Trophoblast cell (in vitro differentiated cells and primary cell): ENCODE measurements around the gene RINT1.

Source experiments
- DNase-seq, 2 donors: peaks; one replicate each; pipeline ENCODE4 v3.0.0-alpha.2; 2016
- H2AFZ ChIP-seq: 2 replicates; pipeline ENCODE4 v1.6.1; 2013; ENCODE audit warnings: low read length, moderate library complexity, mild to moderate bottlenecking; ENCODE audit not compliant: insufficient read depth, poor library complexity
- H2AK5ac ChIP-seq: 2 replicates; pipeline ENCODE4 v1.6.1; 2013; ENCODE audit warnings: mild to moderate bottlenecking, low read length
- H2BK120ac ChIP-seq: 2 replicates; pipeline ENCODE4 v1.6.1; 2013; ENCODE audit warnings: low read length, mild to moderate bottlenecking, moderate library complexity; ENCODE audit not compliant: insufficient read depth, poor library complexity
- H2BK12ac ChIP-seq: 2 replicates; pipeline ENCODE4 v1.6.1; 2013; ENCODE audit warnings: mild to moderate bottlenecking, low read length, moderate library complexity
- H2BK5ac ChIP-seq: 2 replicates; pipeline ENCODE4 v1.6.1; 2013; ENCODE audit warnings: low read length, low read depth, moderate library complexity, mild to moderate bottlenecking; ENCODE audit not compliant: poor library complexity
- H3K14ac ChIP-seq: 2 replicates; pipeline ENCODE4 v1.6.1; 2013; ENCODE audit warnings: mild to moderate bottlenecking, low read length
- H3K18ac ChIP-seq: 2 replicates; pipeline ENCODE4 v1.6.1; 2013; ENCODE audit warnings: mild to moderate bottlenecking, low read length
- H3K23ac ChIP-seq: 2 replicates; pipeline ENCODE4 v1.6.1; 2013; ENCODE audit warnings: low read length
- H3K27ac ChIP-seq: 2 replicates; pipeline ENCODE4 v1.5.1; 2013; ENCODE audit warnings: low read depth, mild to moderate bottlenecking, inconsistent platforms, low read length, moderate library complexity
- H3K27me3 ChIP-seq: 2 replicates; pipeline ENCODE4 v1.6.1; 2013; ENCODE audit warnings: inconsistent platforms, mild to moderate bottlenecking, low read length, moderate library complexity; ENCODE audit not compliant: insufficient read depth
- H3K36me3 ChIP-seq, 2 experiments: 1 replicate in 1 of 2; 2 replicates in 1 of 2; pipeline ENCODE4 v1.6.1; 2013; ENCODE audit warnings: low read length in 2 of 2, mild to moderate bottlenecking in 2 of 2, moderate library complexity in 1 of 2; ENCODE audit not compliant: insufficient read depth in 2 of 2, control insufficient read depth in 1 of 2
- H3K4ac ChIP-seq: 2 replicates; pipeline ENCODE4 v1.6.1; 2013; ENCODE audit warnings: low read depth, mild to moderate bottlenecking, low read length, moderate library complexity
- H3K4me1 ChIP-seq, 2 experiments: 1 replicate in 1 of 2; 2 replicates in 1 of 2; pipeline ENCODE4 v1.6.1; 2013; ENCODE audit warnings: low read length in 2 of 2, mild to moderate bottlenecking in 2 of 2, moderate library complexity in 1 of 2; ENCODE audit not compliant: insufficient read depth in 2 of 2, control insufficient read depth in 1 of 2
- H3K4me2 ChIP-seq: 2 replicates; pipeline ENCODE4 v1.6.1; 2013; ENCODE audit warnings: inconsistent platforms, mild to moderate bottlenecking, low read length, moderate library complexity
- H3K4me3 ChIP-seq: 2 replicates; pipeline ENCODE4 v1.5.1; 2013; ENCODE audit warnings: mild to moderate bottlenecking, low read depth, low read length, inconsistent platforms
- H3K79me1 ChIP-seq: one replicate; pipeline ENCODE4 v1.6.1; 2013; ENCODE audit warnings: low read length
- H3K79me2 ChIP-seq: 2 replicates; pipeline ENCODE4 v1.6.1; 2013; ENCODE audit warnings: low read length, mild to moderate bottlenecking; ENCODE audit not compliant: control insufficient read depth, insufficient read depth, poor library complexity
- H3K9ac ChIP-seq: 2 replicates; pipeline ENCODE4 v1.6.1; 2013; ENCODE audit warnings: mild to moderate bottlenecking, low read length
- H3K9me3 ChIP-seq: 2 replicates; pipeline ENCODE4 v1.6.1; 2013; ENCODE audit warnings: low read depth, mild to moderate bottlenecking, control low read depth, inconsistent platforms, low read length; ENCODE audit not compliant: insufficient read depth
- H4K12ac ChIP-seq: 2 replicates; pipeline ENCODE4 v1.6.1; 2013; ENCODE audit warnings: low read depth, mild to moderate bottlenecking, low read length, moderate library complexity
- H4K8ac ChIP-seq: 2 replicates; pipeline ENCODE4 v1.6.1; 2013; ENCODE audit warnings: low read depth, mild to moderate bottlenecking, low read length, moderate library complexity
- H4K91ac ChIP-seq: one replicate; pipeline ENCODE4 v1.6.1; 2013; ENCODE audit warnings: low read depth, mild to moderate bottlenecking, low read length, moderate library complexity
- WGBS: extraction: QIAGEN DNeasy Blood & Tissue Kit; methylation state at CpG from one replicate; pipeline ENCODE4 v1.1.7; 2013; ENCODE audit warnings: missing lambda C conversion rate; ENCODE audit not compliant: insufficient read length, insufficient coverage; ENCODE audit errors: extremely low coverage; 5-methylcytosine and 5-hydroxymethylcytosine counted together

RINT1 gene

DNA sequence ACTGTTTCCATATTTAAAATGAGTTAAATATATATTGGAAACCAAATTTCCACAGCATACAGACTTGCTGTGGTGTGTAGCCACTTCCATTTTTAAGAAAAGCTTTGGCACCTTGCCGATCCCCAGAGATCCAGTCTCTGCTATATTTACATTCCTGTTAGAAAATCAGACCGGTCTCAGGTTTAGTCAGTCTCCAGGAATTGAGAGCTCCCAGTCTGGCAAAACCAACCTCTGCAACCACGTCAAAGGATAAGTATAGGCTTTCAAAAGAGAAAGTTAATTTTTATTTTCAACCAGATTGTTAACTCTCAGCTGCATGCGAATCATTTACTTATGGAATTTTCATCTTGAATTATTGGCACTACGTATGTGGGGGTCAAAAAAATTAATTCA lies 38.1 kb upstream of the RINT1 start:
- H3K23ac ChIP-seq, result no peak overlapping the region
- H4K8ac ChIP-seq, result no peak overlapping the region
- WGBS, result no CpG with 5 or more reads among the region's 5 CpGs
- H3K4me3 ChIP-seq, result no peak overlapping the region
- H3K14ac ChIP-seq, result no peak overlapping the region
- no peak overlapping the region for H3K4ac ChIP-seq
- no peak overlapping the region for H3K4me2 ChIP-seq
- no peaks in the 10 kb centered on the region for H3K9me3 ChIP-seq
- no peak overlapping the region for H4K91ac ChIP-seq
- H2AFZ ChIP-seq, result no peak overlapping the region
- H3K4me1 ChIP-seq, result peaks cover 0 to 2% of the 10 kb centered on the region in 2 experiments
- no peak overlapping the region for H4K12ac ChIP-seq
- no peak overlapping the region for H3K18ac ChIP-seq
- no peak overlapping the region for H3K9ac ChIP-seq
- peak in 1 of 2 donors; percentile 19 for DNase-seq
- no peaks in the 10 kb centered on the region for H3K27me3 ChIP-seq
- H3K36me3 ChIP-seq, result peaks cover 0 to 2% of the 10 kb centered on the region in 2 experiments
- no peak overlapping the region for H2BK120ac ChIP-seq
- no peak overlapping the region for H2BK12ac ChIP-seq
- H3K79me2 ChIP-seq, result no peaks in the 10 kb centered on the region
- H2AK5ac ChIP-seq, result no peak overlapping the region
- no peak overlapping the region for H3K27ac ChIP-seq
- H2BK5ac ChIP-seq, result no peak overlapping the region
- H3K79me1 ChIP-seq, result no peaks in the 10 kb centered on the region

DNA sequence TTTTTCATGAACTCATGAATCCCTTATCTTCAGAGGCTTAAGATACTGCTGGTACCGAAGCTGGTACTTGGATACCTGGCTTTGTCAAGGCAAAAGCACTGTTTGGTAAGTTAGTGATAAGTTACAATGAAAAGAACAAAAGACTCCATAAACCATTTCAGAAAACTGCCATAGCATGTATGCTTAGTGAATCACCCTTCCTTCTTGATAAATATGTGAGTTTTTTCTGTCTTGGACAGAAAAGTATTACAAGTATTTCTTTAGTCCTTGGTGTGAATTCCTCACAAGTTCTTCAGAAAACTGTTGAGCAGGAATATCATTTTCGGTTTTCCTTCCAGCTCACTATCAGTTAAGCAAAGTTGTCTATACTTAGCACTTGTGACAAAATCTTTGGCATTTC lies 35.5 kb upstream of the RINT1 start:
- Histone ChIP-seq H3K18ac (no peak overlapping the region), H3K23ac (no peak overlapping the region), H3K14ac (no peak overlapping the region), H4K91ac (no peak overlapping the region), H4K8ac (no peak overlapping the region), H3K9ac (no peak overlapping the region), H2BK12ac (no peak overlapping the region), H3K79me2 (no peaks in the 10 kb centered on the region), H3K4me1 (peaks cover 0 to 2% of the 10 kb centered on the region in 2 experiments), H3K79me1 (no peaks in the 10 kb centered on the region), H2BK120ac (no peak overlapping the region), H2BK5ac (no peak overlapping the region), H2AK5ac (no peak overlapping the region), H3K27ac (no peak overlapping the region), H2AFZ (no peak overlapping the region), H3K4ac (no peak overlapping the region), H3K4me3 (no peak overlapping the region), H3K9me3 (no peaks in the 10 kb centered on the region), H4K12ac (no peak overlapping the region), H3K36me3 (peaks cover 3 to 5% of the 10 kb centered on the region in 2 experiments), H3K27me3 (no peaks in the 10 kb centered on the region), H3K4me2 (no peak overlapping the region)
- no CpG with 5 or more reads among the region's 2 CpGs for WGBS
- DNase-seq, result peak; percentile 41 to 77

DNA sequence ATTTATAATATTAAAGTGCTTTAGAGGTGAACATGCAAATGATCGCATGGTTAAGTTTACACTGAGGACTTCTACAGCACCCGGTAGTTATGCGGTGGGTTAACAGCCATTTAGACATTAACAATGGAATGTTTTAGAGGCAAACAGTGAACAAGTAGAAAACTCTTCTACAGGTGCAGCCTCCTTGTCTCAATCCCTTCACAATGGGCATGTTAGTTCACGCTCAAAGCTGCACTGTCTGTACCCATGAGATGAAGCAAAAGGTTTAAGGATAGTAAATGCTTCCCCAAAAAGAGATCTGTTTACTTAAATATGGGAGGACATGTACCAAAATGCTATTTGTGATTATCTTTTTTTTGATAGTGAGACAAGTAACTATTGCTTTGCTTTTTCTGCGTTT lies 35.0 kb upstream of the RINT1 start:
- Histone ChIP-seq H4K91ac (no peak overlapping the region), H3K27me3 (no peaks in the 10 kb centered on the region), H2AK5ac (no peak overlapping the region), H3K4ac (no peak overlapping the region), H3K4me2 (no peak overlapping the region), H4K8ac (no peak overlapping the region), H3K18ac (no peak overlapping the region), H3K14ac (no peak overlapping the region), H3K23ac (no peak overlapping the region), H4K12ac (no peak overlapping the region), H2BK120ac (no peak overlapping the region), H3K4me1 (peaks cover 0 to 2% of the 10 kb centered on the region in 2 experiments), H3K36me3 (peaks cover 5 to 6% of the 10 kb centered on the region in 2 experiments), H3K4me3 (no peak overlapping the region), H3K79me2 (no peaks in the 10 kb centered on the region), H3K27ac (no peak overlapping the region), H3K79me1 (no peaks in the 10 kb centered on the region), H3K9me3 (no peaks in the 10 kb centered on the region), H2AFZ (no peak overlapping the region), H3K9ac (no peak overlapping the region), H2BK5ac (no peak overlapping the region), H2BK12ac (no peak overlapping the region)
- WGBS, result no CpG with 5 or more reads among the region's 5 CpGs
- no peak for DNase-seq

- Histone ChIP-seq H3K4me2 (no peak overlapping the region), H2BK5ac (no peak overlapping the region), H2BK120ac (no peak overlapping the region), H4K8ac (no peak overlapping the region), H3K36me3 (peaks cover 8 to 15% of the 10 kb centered on the region in 2 experiments), H4K12ac (no peak overlapping the region), H3K27ac (no peak overlapping the region), H3K27me3 (no peaks in the 10 kb centered on the region), H3K4me1 (no peaks in the 10 kb centered on the region), H3K4ac (no peak overlapping the region), H2AK5ac (no peak overlapping the region), H2BK12ac (no peak overlapping the region), H3K9ac (no peak overlapping the region), H3K79me1 (no peaks in the 10 kb centered on the region), H3K79me2 (no peaks in the 10 kb centered on the region), H3K18ac (no peak overlapping the region), H3K4me3 (no peak overlapping the region), H3K9me3 (no peaks in the 10 kb centered on the region), H3K23ac (no peak overlapping the region), H3K14ac (no peak overlapping the region), H2AFZ (no peak overlapping the region), H4K91ac (no peak overlapping the region)
- no CpG with 5 or more reads among the region's 9 CpGs for WGBS
- DNase-seq, result no peak
Observed at GRCh38 chr7:105502173-105502572, 29.8 kb upstream of the RINT1 start.
